GM12891 (cell line): ENCODE data around the gene HCN2.

Experiments used
- PAX5 ChIP-seq: IDR thresholded peaks from 2 replicates; pipeline ENCODE4 v1.6.1; 2011; ENCODE audit warnings: low read length, moderate library complexity, mild to moderate bottlenecking; ENCODE audit not compliant: insufficient read depth, severe bottlenecking
- POLR2A ChIP-seq: IDR thresholded peaks from 2 replicates; pipeline ENCODE4 v1.6.1; 2011; ENCODE audit warnings: low read depth, low read length, control low read depth
- POLR2AphosphoS5 ChIP-seq: IDR thresholded peaks from 2 replicates; pipeline ENCODE4 v1.6.1; 2011; ENCODE audit warnings: low read depth, low read length, control low read depth
- POU2F2 ChIP-seq: IDR thresholded peaks from 2 replicates; pipeline ENCODE4 v1.6.1; 2011; ENCODE audit warnings: low read depth, mild to moderate bottlenecking, control low read depth, low read length, moderate library complexity
- SPI1 ChIP-seq: IDR thresholded peaks from 2 replicates; pipeline ENCODE4 v1.6.1; 2011; ENCODE audit warnings: low read depth, low read length, control low read depth
- TAF1 ChIP-seq: IDR thresholded peaks from 2 replicates; pipeline ENCODE4 v1.6.1; 2011; ENCODE audit warnings: low read depth, low read length, control low read depth

DNA sequence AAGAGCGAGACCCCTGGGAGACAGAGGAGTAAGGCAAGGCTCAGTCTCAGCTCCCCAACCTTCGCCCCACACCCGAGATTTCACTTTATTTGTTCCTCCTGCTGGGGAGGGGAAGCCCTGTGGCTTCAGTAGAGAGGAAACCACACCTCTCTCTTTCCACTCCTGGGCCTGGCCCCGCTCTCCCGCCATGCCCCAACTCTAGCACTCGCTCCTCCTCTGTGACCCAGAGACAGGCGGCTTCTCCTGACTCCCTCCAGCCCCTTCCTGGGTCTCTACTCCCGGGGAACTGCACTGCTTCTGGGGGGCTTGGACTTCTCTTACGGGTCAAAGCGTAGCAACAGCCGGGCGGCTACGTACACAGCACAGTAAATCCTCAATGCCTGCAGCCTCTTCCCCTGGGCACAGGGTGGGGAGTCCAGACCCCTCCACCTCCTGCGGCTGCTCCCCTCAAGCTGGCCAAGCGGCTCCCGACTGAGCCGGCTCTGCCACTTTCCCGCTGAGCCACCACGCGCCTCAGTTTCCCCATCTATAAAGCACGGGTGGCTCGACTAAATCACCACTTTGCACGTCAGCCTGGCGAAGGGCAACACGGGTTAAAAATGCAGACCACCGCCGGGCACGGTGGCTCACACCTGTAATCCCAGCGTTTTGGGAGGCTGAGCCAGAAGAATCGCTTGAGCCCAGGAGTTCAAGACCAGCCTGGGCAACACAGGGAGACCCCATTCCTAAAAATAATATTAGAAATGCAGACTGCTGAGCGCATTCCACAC, 71.9 kb downstream of the HCN2 start:
- TF ChIP-seq POLR2A (0 out of 2 replicates have a peak, but pooled peaks have one; percentile 11), POLR2AphosphoS5 (0 out of 2 replicates have a peak, but pooled peaks have one; percentile 35), TAF1 (0 out of 2 replicates have a peak, but pooled peaks have one; percentile 27), PAX5 (no peak), POU2F2 (no peak), SPI1 (0 out of 2 replicates have a peak, but pooled peaks have one; percentile 25)
